ENCODE measurements around the gene ARHGEF35.
"Not testable (repeated sequence)": the region's sequence is repeated elsewhere in the genome, so short reads cannot be mapped to it uniquely, and the experiment has no call there.

ARHGEF35 gene

GRCh38 chr7:144179165-144179479 lies 16.5 kb downstream of the ARHGEF35 start:
- DNase-seq (ENCODE audit: low read depth in 2 of 3, low spot score in 1 of 3), result not testable (repeated sequence)

- DNase-seq (ENCODE audit: low read depth in 2 of 3, low spot score in 1 of 3), result peak in 2 of 3 donors; percentile 3 to 6
Measured at GRCh38 chr7:144178380-144179164, 17.1 kb downstream of the ARHGEF35 start.

- no peak for DNase-seq (ENCODE audit: low read depth in 2 of 3, low spot score in 1 of 3)
Measured at GRCh38 chr7:144174613-144175012, 21.0 kb downstream of the ARHGEF35 start.

DNA sequence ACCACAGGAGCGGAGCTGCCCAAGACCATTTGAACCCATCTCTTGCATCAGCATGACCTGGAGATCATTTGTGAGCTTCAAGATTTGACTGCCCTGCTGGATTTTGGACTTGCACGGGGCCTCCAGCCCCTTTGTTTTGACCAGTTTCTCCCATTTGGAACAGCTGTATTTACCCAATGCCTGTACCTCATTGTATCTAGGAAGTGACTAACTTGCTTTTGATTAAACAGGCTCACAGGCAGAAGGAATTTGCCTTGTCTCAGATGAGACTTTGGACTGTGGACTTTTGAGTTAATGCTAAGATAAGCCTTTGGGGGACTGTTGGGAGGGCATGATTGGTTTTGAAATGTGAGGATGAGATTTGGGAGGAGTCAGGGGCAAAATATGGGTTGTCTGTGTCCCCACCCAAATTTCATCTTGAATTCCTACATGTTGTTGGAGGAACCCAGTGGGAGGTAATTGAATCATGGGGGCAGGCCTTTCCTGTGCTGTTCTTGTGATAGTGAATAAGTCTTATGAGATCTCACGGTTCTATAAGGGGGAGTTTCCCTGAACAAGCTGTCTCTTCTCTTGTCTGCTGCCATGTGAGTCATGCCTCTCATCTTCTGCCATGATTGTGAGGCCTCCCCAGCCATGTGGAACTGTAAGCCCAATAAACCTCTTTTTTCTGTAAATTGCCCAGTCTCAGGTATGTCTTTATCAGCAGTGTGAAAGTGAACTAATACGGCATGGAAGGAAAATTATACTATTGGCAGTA lies 23.9 kb downstream of the ARHGEF35 start:
- DNase-seq (ENCODE audit: low read depth in 2 of 3, low spot score in 1 of 3), result not testable (repeated sequence)

GRCh38 chr7:144164784-144165183 lies 30.8 kb downstream of the ARHGEF35 start:
- no peak for DNase-seq (ENCODE audit: low read depth in 2 of 3, low spot score in 1 of 3)

DNA sequence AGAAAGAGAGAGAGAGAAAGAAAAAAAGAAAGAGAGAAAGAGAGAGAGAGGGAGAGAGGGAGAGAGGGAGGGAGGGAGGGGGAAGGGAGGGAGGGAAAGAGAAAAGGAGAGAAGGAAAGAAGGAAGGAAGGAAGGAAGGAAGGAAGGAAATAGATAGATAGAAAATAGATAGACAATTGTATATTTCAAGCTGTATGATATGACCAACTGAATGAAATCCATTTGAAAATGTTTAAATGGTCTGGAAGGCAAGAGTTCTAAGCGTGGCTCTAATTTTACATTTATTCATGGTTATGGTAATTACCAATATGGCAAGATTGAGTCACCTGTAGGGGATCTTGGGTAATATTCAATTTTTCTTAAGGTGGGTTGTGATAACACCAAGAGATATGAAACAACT lies 36.8 kb downstream of the ARHGEF35 start:
- no peak for DNase-seq (ENCODE audit: low read depth in 2 of 3, low spot score in 1 of 3)

DNA sequence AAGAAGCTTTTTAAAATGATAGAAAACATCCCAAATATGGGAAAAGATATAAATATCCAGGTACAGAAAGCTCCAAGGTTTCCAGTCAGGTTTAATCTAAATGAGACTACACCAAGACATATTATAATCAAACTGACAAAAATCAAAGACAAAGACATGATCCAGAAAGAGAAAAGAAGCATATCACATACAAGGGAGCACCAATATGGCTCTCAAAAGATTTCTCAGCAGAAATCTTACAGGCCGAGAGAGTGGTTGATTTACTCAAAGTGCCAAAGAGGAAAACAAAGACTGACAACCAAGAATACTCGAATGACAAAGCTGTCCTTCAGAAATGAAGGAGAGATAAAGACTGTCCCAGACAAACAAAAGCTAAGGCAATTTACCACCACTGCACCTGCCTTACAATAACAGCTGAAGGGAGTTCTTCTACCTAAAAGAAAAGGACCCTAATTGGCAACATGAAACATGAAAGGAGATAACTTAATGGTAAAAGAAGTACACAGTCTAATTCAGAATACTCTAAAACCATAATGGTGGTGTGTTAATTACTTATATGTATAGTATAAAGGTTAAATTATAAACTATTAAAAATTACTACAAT lies 47.3 kb downstream of the ARHGEF35 start:
- DNase-seq (ENCODE audit: low read depth in 2 of 3, low spot score in 1 of 3), result no peak

DNA sequence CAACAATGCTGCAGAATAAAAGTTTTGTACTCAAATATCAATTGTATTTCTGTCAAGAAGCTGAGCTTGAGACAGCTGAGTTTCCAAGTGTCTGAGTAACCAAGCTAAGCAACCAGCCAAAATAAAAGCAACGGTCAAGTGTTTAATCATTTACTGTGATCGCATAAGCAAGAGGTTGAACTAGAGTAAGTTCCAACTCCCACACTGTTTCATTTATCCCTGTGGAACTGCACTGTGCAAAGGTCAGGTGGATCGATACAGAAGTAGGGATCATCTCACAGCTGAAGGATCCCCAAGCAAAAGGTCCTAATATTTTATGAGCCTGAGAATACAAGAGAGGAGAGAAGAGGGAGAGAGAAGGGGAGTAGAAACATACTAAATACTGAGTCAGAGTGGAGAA lies 51.2 kb downstream of the ARHGEF35 start:
- DNase-seq (ENCODE audit: low read depth in 2 of 3, low spot score in 1 of 3), result no peak

DNA sequence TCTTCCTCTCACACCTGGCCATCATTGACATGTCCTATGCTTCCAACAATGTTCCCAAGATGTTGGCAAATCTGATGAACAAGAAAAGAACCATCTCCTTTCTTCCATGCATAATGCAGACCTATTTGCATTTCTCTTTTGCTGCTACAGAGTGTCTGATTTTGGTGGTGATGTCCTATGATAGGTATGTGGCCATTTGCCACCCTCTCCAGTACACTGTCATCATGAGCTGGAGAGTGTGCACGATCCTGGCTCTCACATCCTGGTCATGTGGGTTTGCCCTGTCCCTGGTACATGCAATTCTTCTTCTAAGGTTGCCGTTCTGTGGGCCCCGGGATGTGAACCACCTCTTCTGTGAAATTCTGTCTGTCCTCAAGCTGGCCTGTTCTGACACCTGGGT lies 53.4 kb downstream of the ARHGEF35 start:
- no peak for DNase-seq (ENCODE audit: low read depth in 2 of 3, low spot score in 1 of 3)

GRCh38 chr7:144137501-144137900 lies 58.1 kb downstream of the ARHGEF35 start:
- DNase-seq (ENCODE audit: low read depth in 2 of 3, low spot score in 1 of 3), result no peak

Measured in stimulated activated CD4-positive, alpha-beta T cell treated with anti-CD3 and anti-CD28 coated beads, Interleukin-12 subunit alpha, Interleukin-12 subunit beta, amount 100 ng/mL, for 48 hours (primary cell).